GM19395 (cell line): ENCODE data around the gene PREP.
"Not testable (repeated sequence)": the region's sequence is repeated elsewhere in the genome, so short reads cannot be mapped to it uniquely, and the experiment has no call there.

Experiments
- ATAC-seq: cut with Tn5 transposase; IDR thresholded peaks from one replicate; pipeline ENCODE4 v1.9.1; 2021; ENCODE audit warnings: mild to moderate bottlenecking, moderate library complexity; ENCODE audit not compliant: unreplicated experiment

PREP gene

GRCh38 chr6:105348897-105349296 lies 54.0 kb downstream of the PREP start:
- no peak for ATAC-seq

DNA sequence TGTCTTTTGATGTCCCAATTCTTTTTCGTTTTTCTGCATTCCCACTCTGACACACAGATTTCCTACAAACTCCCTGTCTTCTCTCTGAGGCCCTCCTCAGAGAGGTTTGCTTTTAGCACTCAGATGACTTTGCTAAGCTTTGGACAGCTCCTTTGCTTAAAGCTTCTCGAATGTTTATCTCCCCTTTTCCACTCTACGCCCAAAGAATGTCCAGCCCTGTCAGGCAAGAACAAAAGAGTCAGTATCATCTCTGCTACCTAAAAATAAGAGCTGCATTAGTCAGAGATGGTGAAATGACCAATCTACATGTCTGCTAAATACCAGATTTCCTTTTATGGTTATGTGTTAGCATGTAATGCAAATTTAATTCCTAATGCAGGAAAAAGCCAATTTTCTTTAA lies 56.8 kb downstream of the PREP start:
- no peak for ATAC-seq

- ATAC-seq: no peak
Measured at GRCh38 chr6:105345506-105345905, 57.4 kb downstream of the PREP start.

DNA sequence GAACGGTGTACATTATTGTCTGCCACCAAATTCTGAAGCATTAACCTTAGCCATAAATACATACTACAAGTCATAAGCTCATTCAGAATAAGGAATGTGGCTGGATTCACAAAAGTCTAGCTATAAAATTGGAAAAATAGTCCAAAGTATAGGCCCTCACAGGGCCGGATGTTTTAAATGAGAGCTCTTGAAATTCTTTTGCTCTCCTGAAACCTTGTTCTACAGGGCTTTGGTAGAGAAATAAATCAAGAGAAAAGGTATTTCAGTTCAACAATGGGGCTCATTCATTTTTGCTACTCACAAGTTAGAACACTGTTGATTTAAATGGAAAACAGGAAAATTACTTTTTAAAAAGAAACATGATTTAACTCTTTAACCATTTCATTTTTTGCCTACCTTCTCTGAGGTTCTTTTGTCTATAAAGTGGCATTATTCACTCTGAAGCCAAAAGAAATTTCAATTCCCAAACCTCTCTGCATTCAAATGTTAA lies 58.0 kb downstream of the PREP start:
- no peak for ATAC-seq

DNA sequence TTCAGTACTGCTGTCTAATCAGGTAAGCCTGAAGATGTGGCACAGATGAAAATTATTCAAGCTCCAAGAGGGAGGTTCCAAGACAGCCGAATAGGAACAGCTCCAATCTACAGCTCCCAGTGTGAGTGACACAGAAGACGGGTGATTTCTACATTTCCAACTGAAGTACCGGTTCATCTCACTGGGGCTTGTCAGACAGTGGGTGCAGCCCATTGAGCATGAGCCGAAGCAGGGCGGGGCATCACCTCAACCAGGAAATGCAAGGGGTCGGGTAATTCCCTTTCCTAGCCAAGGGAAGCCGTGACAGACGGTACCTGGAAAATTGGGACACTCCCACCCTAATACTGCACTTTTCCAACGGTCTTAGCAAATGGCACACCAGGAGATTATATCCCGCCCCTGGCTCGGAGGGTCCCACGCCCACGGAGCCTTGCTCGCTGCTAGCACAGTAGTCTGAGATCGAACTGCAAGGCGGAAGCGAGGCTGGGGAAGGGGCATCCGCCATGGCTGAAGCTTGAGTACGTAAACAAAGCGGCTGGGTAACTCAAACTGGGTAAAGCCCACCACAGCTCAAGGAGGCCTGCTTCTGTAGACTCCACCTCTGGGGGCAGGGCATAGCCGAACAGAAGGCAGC lies 64.4 kb downstream of the PREP start:
- not testable (repeated sequence) for ATAC-seq

- ATAC-seq: no peak
Measured at GRCh38 chr6:105336986-105337385, 65.9 kb downstream of the PREP start.

GRCh38 chr6:105332576-105332975 lies 70.3 kb downstream of the PREP start:
- no peak for ATAC-seq

DNA sequence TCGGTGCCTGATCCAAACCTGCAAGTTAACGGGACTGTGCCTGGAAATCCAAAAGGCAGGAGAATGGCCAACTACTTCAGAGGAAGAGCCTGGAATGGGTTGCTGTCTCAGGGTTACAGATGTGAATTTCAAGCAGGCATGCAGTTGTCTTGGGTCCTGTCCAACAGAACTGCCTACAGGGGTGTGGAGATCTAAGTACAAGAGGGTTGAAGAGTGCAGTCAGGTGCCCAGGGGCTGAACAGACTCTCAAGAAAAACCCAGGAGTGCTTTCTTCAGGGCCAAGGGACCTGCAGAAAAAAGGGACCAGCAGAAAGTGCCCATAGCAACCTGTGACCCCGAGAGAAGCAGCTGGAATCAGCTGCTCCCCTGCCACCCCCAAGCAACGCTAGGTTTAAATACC lies 71.0 kb downstream of the PREP start:
- ATAC-seq: no peak

- ATAC-seq: no peak
Measured at GRCh38 chr6:105330913-105331312, 72.0 kb downstream of the PREP start.

DNA sequence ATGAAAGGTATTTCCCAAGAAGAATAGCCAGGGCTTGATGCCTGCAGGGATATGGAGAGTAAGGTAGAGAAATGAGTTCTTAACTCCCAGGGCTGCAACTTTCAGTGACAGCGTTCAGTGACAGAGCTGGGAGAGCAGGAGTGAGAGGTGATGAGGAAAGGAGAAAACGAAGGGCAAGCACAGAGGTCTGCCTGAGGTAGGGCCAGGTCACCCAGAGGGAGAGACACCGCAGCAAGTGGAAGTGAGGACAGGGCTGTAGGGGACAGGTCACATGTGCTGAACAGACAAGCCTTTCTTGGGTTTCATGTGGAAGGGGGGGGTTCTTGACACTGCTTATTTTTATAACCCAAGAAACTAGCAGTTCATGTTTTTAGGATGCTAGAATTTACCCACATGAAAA lies 72.5 kb downstream of the PREP start:
- no peak for ATAC-seq

- no peak for ATAC-seq
Measured at GRCh38 chr6:105326833-105327770, 75.8 kb downstream of the PREP start.

DNA sequence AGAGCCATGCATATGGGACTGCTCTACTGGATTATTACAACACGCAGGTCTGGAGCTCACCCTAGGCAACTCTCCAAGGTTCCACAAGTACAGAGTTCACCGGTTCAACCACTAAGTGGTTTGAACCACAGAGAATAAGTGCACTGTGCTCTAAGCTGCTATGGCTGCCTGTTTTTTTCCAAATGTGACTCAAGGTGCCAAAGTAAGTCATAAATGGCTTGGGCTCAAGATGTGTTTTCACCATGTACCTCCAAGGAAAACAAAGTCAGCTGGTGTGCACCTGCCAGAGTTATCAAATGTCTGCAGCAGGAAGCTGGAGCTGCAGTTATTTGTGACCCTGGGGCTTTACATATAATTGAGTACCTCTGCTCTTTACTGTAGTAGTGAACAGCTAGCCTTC lies 76.7 kb downstream of the PREP start:
- ATAC-seq: no peak

DNA sequence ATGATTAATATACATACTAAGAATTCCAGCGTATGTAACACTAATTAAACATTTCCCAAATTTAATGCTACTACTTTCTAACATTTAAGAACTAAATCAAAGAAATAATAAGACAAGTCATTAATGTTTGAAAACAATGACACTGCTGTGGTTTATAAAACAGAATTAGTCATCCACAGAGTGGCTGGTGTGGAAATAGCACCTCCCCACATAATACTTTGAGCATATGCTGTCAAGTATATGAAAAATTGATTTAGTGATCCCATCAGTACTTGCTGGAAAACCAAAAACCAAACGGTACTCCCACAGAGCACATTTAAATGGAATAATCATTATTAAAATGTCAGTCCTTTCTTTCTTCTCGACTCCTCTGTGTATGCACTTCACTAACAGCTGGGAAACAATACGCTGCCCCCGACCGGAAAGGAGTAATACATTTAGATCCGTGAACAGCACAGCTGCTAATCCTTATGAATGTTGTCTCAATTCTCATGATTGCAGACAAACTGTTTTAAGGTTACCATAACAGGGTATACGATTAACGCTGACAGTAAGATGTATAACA lies 78.4 kb downstream of the PREP start:
- no peak for ATAC-seq

DNA sequence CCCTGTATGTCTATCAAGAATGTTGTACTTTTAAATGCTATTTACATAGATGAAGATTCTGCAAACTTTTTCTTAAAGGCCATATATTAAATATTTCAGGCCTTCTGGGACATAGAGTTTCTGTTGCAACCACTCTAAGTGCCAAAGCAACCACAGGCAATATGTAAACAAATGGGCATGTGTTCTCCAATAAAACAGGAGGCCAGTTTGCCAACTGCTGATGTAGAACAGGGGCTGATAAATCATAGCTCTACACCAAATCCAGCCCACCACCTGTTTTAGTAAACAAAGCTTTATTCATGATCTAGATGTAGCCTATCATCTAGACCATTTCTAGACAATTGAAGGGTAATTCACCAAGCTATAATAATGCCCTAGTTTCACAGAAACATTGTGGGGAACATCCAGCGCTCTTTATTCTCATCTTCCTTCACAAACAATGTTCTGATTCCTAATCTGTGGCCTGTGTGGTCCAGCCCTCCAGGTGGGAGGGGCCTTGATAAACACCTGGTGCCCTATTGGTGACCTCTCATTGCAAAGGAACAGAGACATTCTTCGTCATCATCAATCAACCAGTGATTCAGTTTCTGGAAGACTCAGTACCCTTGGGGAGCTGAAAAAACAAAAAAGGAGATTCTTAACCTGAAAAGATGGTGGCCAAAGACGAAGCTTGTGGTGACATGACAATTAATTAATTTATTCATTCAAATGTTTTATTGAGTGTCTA lies 80.2 kb downstream of the PREP start:
- ATAC-seq: no peak

- no peak for ATAC-seq
Measured at GRCh38 chr6:105321728-105322127, 81.2 kb downstream of the PREP start.

- ATAC-seq: no peak
Measured at GRCh38 chr6:105321207-105321606, 81.7 kb downstream of the PREP start.

GRCh38 chr6:105320765-105321164 lies 82.1 kb downstream of the PREP start:
- ATAC-seq: no peak

- no peak for ATAC-seq
Measured at GRCh38 chr6:105320271-105320670, 82.6 kb downstream of the PREP start.

GRCh38 chr6:105319331-105319730 lies 83.6 kb downstream of the PREP start:
- ATAC-seq: no peak

DNA sequence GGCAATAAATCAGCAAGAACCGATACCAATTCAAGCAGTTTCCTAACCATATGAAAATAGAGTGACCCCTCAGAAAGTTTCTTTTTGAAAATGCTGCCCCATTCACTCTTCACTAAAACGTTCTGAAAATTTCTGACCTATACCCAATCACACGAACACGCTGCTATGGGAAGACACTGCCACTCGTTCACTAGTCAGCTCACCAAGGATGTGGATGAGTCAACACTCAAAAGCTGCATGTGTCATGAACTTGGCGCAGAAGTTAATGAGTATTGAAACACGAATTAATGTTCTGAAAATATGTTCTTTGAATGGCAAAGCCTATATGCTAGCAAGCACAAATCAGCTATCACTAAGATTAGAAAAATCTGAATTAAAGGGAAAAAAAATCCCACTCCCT lies 84.2 kb downstream of the PREP start:
- ATAC-seq: no peak
